GM19023 (cell line): Measurements from ENCODE around the gene MYL6.
"Not testable (repeated sequence)": the region's sequence is repeated elsewhere in the genome, so short reads cannot be mapped to it uniquely, and the experiment has no call there.

Source experiments
- ATAC-seq: cut with Tn5 transposase; IDR thresholded peaks from one replicate; pipeline ENCODE4 v1.9.1; 2021; ENCODE audit warnings: mild to moderate bottlenecking, moderate library complexity; ENCODE audit not compliant: unreplicated experiment

Gene MYL6

DNA sequence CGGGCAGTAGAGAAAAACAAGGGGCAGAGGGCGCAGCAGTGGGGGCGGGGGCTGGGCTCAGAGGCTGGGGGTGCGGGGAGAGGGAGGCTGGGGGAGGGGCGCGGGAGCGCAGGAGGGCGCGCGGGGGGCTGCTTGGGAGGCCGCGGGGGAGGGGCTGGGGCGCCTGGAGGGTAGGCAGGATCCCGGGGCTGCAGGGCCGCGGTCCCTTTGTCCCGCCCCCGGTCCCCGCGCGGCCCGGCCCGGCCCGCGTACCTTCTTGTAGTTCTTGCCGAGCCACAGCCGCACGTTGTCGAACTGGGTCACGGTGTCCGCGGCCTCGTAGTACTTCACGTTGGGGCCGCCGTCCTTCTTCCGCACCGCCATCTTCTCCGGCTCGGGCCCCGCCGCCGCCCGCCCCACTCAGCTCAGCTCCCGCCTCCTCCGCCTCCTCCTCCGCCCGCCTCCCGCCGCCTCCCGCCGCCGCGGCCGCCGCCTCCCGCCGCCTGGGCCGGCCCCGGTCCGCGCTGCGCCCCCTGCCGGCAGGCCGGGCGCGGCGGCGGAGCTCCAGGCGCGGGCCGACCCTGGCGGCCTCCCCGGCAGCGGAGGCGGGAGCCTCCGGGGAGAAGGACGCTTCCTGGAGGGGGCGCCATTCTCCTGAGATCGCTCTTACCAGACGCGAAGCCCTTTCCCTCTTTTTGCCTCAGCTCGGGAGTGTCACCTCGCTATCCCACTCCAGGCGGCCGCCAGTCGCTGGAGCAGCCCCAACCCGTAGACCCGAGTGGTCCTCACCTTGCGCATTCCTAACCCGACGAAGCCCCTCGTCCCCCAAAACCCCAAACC is 31.1 kb downstream of the MYL6 start, which contains the start of gene SMARCC2:
Gene SMARCC2 (minus strand): TSS at position 385 of the 819 bp plus-strand sequence. CDS start 22 bp downstream, at position 363.
- ATAC-seq, result peak; percentile 67

DNA sequence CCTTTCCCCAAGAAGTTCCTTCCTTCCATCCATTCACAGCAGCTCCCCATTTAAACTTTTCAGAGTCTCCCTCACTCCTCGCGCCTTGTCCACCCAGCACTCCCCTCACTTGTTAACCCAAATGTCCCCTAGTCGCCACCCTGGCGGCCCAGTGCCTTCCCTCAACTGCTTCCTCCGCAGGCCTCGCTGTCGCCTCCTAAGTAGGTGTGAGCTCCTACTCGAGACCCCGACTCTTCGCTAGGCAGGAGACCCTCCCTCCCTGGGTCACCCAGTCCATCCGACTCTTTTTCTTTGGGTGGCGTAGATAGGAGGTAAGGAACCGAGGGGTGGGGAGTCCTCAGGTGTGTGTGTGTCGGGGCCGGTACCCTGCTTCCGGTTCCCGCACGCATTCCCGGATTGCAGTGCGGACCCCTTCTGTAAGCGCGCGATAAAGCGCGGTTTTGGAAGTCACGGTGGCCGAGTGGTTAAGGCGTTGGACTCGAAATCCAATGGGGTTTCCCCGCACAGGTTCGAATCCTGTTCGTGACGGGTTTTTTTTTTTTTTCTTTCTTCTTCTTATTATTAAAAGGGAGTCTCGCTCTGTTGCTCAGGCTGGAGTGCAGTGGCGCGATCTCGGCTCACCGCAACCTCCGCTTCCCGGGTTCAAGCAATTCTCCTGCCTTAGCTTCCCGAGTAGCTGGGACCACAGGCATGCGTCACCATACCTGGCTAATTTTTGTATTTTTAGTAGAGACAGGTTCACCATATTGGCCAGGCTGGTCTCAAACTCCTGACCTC is 31.9 kb downstream of the MYL6 start:
- peak; percentile 30 for ATAC-seq

DNA sequence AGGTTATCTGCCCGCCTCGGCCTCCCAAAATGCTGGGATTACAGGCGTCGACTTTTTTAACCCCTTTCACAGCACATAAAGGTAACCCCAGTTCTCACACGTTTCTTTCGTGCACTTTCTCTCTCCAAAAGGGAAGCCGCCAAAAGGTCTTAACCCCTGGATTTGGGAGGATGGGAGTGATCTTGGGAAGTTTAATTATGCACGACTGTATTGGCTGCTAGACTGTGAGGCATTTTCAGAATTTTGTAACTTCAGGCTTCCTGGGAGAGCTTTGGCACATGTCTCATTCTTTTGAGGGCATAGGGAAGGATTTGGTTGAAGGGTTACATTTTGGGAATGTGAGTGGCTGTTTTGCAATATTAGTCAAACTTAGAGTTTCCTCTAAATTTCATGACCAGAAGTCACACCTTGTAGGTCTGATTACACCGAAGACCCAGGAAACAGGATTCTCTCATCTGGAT is 32.6 kb downstream of the MYL6 start:
- ATAC-seq, result no peak

DNA sequence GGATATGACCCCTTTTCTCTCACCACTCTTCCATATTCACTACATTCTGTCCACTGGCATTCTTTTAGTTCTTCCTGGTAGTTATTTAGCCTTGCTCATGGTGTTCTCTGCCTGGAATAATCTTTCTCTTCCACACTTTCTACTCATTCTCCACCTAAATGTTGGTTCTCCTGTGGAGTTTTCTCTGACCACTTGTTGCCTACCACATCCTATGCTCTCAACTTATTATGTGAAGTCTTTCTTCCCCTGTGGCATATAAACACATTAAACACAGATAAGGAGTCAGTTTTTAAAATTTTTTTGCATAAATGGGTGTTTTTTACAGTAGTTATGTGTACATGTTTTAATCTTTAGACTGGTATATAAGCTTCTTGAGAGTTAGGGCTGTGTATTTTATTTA is 34.4 kb downstream of the MYL6 start:
- no peak for ATAC-seq

DNA sequence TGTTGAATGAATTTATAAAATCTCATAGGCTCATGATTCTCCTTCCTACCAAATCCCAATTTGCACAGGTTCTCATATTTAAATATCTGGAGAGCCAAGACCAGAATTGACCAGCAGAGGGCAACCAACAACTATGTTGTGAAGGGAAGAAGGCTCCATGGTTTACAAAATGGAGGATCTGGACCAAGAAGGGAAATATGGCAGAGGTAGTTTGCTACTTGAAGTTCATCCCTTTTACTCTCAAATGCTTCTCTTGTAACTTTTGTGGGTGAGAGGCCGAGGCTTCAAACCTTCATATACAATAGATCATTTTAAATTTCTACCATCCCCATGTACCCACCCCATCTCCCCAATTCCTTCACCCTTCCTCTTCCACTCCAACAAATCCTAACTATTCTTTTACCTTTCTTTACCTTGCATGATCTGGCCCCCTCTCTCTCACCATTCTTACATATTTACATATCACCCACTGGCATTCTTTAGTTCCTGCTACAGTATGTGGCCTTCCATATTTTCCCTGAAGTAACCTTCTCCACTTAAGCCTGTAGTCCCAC is 34.9 kb downstream of the MYL6 start:
- ATAC-seq, result no peak

DNA sequence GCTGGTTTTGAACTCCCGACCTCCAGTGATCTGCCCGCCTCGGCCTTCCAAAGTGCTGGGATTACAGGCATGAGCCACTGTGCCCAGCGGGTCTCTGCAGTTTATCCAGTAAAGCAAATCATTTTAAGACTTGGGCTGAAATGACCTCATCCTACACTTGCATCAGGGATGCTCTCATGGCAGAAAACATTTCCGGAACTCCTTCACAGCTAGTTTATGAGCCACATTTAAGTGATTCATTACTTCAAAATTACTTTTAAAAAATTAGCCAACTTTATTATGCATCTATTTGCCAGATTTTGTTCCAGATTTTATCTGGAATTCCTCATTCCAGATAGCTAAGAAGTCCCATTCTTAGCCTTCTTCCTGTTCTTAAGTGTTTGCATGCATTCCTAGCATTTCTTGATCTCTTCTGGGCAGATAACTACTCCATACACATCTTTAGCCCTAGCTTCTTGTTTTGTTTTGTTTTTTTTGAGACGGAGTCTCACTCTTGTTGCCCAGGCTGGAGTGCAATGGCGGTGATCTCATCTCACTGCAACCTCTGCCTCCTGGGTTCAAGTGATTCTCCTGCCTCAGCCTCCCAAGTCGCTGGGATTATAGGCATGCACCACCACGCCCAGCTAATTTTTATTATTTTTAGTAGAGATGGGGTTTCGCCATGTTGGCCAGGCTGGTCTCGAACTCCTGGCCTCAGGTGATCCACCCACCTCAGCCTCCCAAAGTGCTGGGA is 38.8 kb downstream of the MYL6 start:
- ATAC-seq, result not testable (repeated sequence)

DNA sequence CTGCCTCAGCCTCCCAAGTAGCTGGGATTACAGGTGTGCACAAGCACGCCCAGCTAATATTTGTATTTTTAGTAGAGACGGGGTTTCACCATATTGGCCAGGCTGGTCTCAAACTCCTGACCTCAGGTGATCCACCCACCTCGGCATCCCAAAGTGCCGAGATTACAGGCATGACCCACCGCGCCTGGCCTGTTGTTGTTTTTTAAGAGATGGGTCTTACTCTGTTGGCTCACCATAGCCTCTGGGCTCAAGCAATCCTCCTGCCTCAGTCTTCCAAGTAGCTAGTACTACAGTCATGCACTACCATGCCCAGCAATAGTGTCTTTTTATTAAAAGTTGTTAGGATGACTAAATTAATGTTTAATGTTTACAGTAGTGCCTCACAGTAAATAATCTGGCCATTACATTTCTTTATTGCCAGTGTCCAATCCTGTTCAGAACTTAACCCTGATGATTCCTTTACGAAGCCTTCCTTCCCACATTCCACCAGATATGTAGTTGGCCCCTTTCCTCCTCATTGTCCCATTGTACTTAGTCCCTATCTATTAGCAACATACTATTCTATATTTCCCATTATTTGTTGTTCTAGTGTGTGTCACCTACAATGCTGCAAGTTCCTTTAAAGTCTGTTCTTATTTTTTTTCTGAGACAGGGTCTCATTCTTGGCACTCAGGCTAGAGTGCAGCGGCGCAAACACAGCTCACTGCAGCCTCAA is 39.9 kb downstream of the MYL6 start:
- ATAC-seq, result no peak

DNA sequence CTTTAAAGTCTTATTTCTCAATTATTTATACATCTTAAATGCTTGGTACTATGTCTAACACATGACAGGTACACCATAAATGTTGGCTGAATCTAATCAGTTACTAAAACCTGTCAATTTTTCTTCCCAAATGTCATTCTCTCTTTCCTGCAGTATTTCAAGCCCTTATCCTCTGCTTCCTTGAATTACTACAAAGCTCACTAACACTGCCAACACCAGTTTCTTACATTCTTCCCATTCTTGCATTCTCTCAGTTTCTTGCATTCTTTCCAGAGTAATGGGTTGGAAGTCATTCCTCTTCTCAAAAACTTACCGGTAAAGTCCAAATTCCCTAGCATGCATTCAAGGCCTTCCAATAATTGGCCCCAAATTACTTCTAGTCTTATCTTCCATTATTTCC is 40.7 kb downstream of the MYL6 start:
- ATAC-seq, result no peak

DNA sequence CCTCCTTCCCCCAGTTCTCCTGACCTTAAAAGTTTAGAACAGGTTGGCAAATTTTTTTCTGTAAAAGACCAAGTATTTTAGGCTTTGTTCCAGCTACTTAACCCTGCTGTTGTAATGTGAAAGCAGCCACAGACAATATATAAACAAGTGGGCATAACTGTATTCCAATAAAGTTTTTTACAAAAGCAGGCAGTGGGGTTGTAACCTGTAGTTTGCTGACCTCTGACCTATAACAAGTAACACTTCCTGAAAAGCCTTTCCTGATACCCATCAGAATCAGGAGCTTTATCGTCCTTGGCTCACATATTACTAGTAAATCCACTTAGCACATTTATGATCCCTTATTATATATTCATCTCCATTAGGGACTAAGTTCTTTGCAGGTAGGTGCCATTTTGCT is 44.2 kb downstream of the MYL6 start:
- no peak for ATAC-seq

DNA sequence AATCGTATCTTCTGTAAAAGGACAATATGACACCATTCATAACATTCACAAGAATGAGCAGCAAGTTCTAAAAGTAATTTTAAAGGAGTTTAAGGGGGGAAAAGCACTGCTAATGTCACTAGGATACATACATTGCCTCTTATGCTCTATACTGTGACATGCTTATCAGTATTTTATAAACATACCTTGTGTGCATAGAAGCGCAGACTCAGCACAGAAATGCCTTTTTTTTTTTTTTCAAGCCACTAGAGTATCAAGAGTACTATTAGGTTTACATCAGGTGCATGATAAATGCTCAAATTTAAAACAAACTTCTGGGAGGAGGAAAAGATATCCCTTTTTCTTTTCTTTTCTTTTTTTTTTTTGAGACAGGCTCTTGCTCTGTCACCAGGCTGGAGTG is 44.7 kb downstream of the MYL6 start:
- no peak for ATAC-seq

DNA sequence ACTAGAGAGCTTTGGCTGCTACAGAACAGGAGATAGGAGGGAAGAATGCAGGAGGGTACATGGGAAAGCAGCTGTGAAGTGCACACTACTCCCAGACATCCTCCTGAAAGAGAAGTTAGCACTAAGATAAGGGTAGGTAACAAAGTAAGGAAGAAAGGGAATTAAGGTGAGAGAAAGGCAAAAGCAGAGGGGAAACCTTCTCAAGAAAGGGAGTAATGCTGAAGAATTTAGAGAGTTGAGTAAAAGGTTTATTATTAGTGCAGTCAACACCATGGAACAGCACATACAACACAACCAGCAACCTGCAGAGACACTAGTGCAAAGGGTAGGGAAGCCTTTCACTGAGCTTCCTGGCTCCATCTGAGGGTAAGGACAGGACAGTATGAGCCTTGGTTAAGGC is 46.1 kb downstream of the MYL6 start:
- ATAC-seq, result no peak

DNA sequence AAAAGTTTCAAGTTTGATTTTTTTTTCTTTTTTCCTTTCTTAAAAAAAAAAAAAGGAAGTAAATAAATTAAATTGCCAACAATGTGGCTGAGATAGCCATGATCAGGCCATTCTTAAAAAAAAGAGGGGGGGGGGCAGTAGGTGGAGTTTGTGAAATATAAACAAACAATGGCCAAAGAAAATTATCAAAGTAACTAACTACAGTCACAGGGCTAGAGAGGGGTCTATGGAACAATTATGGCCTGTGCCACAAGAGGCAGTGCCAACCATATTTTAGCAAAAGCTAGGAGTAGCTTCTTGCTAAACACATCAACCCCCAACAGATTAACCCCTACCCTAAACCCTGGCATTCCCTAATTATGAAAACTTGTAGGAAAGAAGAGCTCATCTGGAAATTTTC is 47.3 kb downstream of the MYL6 start:
- no peak for ATAC-seq

DNA sequence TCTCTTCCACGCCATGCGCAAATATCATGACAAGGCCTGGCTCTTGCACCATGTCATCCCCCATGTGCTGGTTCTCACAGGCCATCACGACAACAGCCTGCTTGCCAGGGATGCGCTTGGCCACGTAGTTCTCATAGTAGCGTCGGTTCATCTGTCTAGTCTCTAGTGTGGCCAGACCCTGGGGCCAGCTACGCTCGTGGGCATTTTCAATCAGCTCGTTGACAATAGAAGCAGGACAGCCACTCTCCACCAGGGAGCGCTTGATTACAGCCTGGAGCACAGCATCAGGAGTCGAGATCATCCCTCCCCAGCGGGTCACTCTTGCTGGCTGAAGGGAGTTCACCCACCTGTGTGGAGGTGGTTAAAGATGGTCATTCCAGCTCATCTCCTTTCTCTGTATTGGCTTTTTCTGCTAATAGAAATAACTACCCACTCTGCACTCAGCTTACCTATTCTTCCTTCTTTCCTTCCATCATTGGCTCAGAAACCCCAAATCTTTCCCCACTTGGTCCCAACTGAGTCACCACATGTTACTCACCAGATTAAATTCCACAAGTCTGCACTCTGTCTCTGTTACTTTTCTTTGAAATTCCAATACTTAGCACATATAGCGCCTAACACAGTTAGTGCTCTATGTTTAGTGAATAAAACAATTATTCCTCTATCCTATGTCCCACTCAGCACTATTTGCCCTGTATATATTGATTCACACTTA is 48.5 kb downstream of the MYL6 start:
- no peak for ATAC-seq

DNA sequence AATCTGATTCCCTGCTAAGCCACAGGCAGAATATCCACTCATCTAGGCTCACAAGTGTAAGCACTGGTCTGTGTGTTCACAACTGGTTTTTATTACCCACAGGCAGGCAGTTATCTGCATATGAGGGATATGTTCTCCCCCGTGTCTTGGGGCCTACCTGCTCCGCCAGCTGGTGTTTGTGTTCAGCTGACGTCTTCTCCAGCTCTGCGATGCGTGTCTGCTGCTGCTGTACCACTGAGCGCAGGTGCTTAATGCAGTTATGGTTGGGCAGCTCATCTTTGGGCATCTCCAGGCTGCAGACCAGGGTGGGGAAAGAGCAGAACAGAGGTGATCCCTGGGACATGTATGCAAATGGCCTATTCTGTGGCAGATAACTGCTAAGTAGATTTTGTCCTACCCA is 49.8 kb downstream of the MYL6 start:
- ATAC-seq, result no peak
